HG02973 (cell line): ENCODE results near the gene RAB35.
"Not testable (repeated sequence)": the region's sequence is repeated elsewhere in the genome, so short reads cannot be mapped to it uniquely, and the experiment has no call there.

Experiments
- ATAC-seq: cut with Tn5 transposase; IDR thresholded peaks from one replicate; pipeline ENCODE4 v1.9.1; 2021; ENCODE audit warnings: moderate library complexity; ENCODE audit not compliant: unreplicated experiment

Gene RAB35

GRCh38 chr12:120064054-120064940 is 52.3 kb downstream of the RAB35 start:
- ATAC-seq = no peak

DNA sequence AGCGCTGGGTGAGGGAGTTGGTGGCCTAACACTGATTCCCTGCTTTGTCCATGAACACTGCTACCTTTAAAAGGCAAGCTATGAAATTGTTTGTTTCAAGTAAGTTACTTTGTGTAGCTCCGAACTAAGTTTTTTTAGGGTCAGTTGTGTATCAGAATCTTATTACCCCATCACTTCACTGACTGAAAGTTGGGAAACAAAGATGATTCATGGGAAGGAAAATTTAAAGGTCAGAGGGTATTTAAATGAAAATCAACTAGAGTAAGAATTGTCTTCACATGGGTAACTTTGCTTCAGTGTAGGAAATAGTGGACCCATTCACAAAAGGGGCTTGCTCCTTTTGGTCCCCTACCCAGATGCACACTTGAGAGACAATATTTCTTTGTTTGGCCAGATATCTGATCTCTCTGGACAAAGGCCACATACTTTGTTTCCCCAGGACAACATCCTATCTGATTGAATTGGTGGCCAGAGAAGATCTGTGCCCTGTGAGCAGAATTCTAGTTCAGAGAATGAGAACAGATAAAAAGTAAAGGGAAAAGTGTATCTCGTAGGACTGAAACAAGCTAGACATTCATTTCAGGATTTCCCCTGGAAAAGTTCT is 53.5 kb downstream of the RAB35 start:
- no peak for ATAC-seq

- ATAC-seq = no peak
Measured at GRCh38 chr12:120061575-120062214, 54.9 kb downstream of the RAB35 start.

GRCh38 chr12:120060717-120061116 is 55.8 kb downstream of the RAB35 start:
- no peak for ATAC-seq

- ATAC-seq = no peak
Measured at GRCh38 chr12:120060196-120060595, 56.4 kb downstream of the RAB35 start.

DNA sequence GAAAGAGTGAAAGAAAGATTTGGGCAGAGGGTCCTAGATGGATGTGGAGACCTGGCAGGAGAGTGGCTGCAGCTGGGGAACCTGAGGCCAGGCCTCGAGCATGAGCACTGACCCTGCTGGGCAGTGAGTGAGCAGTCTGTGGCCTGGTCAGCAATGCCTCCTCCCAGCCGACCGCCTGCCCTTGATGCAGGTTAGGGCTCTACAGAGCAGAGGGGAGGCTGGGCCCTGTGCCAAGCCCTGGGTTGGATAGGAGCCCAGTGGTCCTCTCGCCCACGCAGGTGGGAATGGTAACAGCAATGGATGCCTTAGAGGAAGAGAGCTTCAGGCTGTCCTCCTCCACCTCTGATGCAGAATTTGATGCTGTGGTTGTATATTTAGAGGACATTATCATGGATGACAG is 59.8 kb downstream of the RAB35 start:
- ATAC-seq = no peak

- ATAC-seq = no peak
Measured at GRCh38 chr12:120055231-120056000, 61.1 kb downstream of the RAB35 start.

GRCh38 chr12:120054293-120054692 is 62.3 kb downstream of the RAB35 start:
- no peak for ATAC-seq

- no peak for ATAC-seq
Measured at GRCh38 chr12:120051535-120051934, 65.0 kb downstream of the RAB35 start.

- ATAC-seq = no peak
Measured at GRCh38 chr12:120049426-120049825, 67.1 kb downstream of the RAB35 start.

GRCh38 chr12:120048263-120048662 is 68.3 kb downstream of the RAB35 start:
- no peak for ATAC-seq

DNA sequence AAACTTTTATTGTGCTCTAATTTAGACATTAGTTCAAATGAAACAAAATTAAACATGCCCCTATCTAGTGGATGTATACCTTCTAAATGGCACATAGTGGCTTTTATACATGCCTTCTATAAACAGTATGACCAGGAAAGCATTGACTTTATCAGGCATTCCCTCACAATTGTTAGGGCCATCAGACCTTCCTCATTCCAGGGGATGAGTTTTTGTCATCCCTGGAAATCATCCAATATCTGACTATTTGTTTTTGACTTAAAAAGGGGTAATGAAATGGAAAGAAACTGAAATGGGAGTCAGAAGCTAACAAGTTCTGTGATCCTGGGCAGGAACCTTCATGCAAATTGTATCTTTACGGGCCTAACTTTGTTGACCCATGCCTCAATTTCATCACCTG is 69.5 kb downstream of the RAB35 start:
- no peak for ATAC-seq

DNA sequence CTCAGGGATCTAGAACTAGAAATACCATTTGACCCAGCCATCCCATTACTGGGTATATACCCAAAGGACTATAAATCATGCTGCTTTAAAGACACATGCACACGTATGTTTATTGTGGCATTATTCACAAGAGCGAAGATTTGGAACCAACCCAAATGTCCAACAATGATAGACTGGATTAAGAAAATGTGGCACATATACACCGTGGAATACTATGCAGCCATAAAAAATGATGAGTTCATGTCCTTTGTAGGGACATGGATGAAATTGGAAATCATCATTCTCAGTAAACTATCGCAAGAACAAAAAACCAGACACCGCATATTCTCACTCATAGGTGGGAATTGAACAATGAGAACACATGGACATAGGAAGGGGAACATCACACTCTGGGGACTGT is 71.2 kb downstream of the RAB35 start:
- not testable (repeated sequence) for ATAC-seq
